Esophagus squamous epithelium (tissue), 5 donors: Measurements from ENCODE around the gene SNAP29. TPM values are rescaled to one million over a fixed set of nuclear protein-coding genes. Genes with fewer than 3 reads are reported as not detected.

Experiments
- DNase-seq: peaks from one replicate; lab custom pipeline; 2025; lab: John Stamatoyannopoulos, UW
- H3K27ac ChIP-seq, 4 donors: fragments of 200-600 bp; sonication (generic); one replicate each; pipeline ENCODE4 v1.5.1; 2016 to 2019; ENCODE audit warnings: mild to moderate bottlenecking in 1 of 4
- H3K27me3 ChIP-seq, 4 donors: fragments of 200-600 bp; sonication (generic); 1 replicate in 3 of 4; 2 replicates in 1 of 4; pipeline versions ENCODE4 v1.5.1 to v1.6.0; 2017 to 2021; ENCODE audit warnings: antibody characterized with exemption in 1 of 4
- H3K36me3 ChIP-seq, 3 donors: fragments of 200-600 bp; sonication (generic); one replicate each; pipeline ENCODE4 v1.5.1; 2016 to 2019
- H3K4me1 ChIP-seq, 3 donors: fragments of 200-600 bp; sonication (generic); one replicate each; pipeline ENCODE4 v1.5.1; 2017 to 2019
- H3K4me3 ChIP-seq, 4 donors: fragments of 200-600 bp; sonication (generic); 1 replicate in 3 of 4; 2 replicates in 1 of 4; pipeline ENCODE4 v1.5.1; 2016 to 2019; ENCODE audit warnings: mild to moderate bottlenecking in 2 of 4, moderate library complexity in 1 of 4
- H3K9me3 ChIP-seq, 3 donors: fragments of 200-600 bp; sonication (generic); one replicate each; pipeline ENCODE4 v1.5.1; 2016 to 2019
- POLR2A ChIP-seq, 4 donors: fragments of 450-650 bp; IDR thresholded peaks; one replicate each; pipeline ENCODE4 v1.6.1; 2017; ENCODE audit warnings: antibody characterized with exemption in 4 of 4, mild to moderate bottlenecking in 4 of 4, moderate library complexity in 3 of 4
- WGBS, 2 donors: methylation state at CpG; one replicate each; pipeline ENCODE4 v1.1.5; 2018; 5-methylcytosine and 5-hydroxymethylcytosine counted together
- intact Hi-C: fragments of 100-400 bp; cut with DNase I; formaldehyde crosslinking; loops from one replicate; pipeline ENCODE4 v1.15.0; 2022
- total RNA-seq, 4 donors: library from RNA; depleted of rRNA; stranded (reverse); fragments of >200 nt; gene quantifications; one replicate each; pipeline ENCODE4 v1.1.0, GENCODE V29; 2016
- TF ChIP-seq, protein P1 (sequence below), 6 experiments: fragments of 450-650 bp in 4 of 6; fragments of 200-600 bp in 2 of 6; sonication (generic) in 2 of 6; IDR thresholded peaks; one replicate each; pipeline ENCODE4 v1.5.1; 2016 to 2019; ENCODE audit warnings: antibody characterized with exemption in 6 of 6, mild to moderate bottlenecking in 4 of 6, moderate library complexity in 4 of 6
- donor health status: DM: yes; HTN: yes; CAD: no.

Gene SNAP29
- total RNA-seq, 4 donors from 2014 or later: 13.0 to 19.6 (median 17.1) TPM

DNA sequence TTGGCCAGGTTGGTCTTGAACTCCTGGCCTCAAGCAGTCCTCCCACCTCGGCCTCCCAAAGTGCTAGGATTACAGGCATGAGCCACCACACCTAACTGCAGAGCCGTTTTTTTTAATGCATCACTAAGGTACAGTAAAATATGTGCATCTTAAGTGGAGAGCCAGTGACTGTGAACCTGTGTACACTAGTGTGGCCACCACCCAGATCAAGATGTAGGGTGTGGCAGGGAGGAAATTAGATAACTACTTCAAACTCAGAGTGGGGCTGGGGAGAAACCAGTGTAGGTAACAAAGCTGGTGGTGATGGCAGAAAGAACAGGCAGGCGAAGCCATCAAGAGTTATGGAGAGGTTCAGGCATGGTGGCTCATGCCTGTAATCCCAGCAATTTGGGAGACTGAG, 14.4 kb downstream of the SNAP29 start:
- TF ChIP-seq, protein P1, sequence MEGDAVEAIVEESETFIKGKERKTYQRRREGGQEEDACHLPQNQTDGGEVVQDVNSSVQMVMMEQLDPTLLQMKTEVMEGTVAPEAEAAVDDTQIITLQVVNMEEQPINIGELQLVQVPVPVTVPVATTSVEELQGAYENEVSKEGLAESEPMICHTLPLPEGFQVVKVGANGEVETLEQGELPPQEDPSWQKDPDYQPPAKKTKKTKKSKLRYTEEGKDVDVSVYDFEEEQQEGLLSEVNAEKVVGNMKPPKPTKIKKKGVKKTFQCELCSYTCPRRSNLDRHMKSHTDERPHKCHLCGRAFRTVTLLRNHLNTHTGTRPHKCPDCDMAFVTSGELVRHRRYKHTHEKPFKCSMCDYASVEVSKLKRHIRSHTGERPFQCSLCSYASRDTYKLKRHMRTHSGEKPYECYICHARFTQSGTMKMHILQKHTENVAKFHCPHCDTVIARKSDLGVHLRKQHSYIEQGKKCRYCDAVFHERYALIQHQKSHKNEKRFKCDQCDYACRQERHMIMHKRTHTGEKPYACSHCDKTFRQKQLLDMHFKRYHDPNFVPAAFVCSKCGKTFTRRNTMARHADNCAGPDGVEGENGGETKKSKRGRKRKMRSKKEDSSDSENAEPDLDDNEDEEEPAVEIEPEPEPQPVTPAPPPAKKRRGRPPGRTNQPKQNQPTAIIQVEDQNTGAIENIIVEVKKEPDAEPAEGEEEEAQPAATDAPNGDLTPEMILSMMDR (IDR thresholded peaks at IDR 0.05): no peak
- no peak for TF ChIP-seq POLR2A (IDR thresholded peaks at IDR 0.05)
- no peak overlapping the region for H3K4me3 ChIP-seq
- H3K36me3 ChIP-seq: peaks cover 0 to 93% (median 9%) of the 10 kb centered on the region in 3 donors
- DNase-seq: no peak
- H3K27ac ChIP-seq: no peak overlapping the region
- H3K27me3 ChIP-seq: no peaks in the 10 kb centered on the region
- H3K9me3 ChIP-seq: no peaks in the 10 kb centered on the region
- intact Hi-C loops: no loop called here
- H3K4me1 ChIP-seq: peaks cover 0 to 8% (median 0%) of the 10 kb centered on the region in 3 donors
- WGBS, 2 donors: 89 to 95% methylated on average over 3 of the region's 3 CpGs

DNA sequence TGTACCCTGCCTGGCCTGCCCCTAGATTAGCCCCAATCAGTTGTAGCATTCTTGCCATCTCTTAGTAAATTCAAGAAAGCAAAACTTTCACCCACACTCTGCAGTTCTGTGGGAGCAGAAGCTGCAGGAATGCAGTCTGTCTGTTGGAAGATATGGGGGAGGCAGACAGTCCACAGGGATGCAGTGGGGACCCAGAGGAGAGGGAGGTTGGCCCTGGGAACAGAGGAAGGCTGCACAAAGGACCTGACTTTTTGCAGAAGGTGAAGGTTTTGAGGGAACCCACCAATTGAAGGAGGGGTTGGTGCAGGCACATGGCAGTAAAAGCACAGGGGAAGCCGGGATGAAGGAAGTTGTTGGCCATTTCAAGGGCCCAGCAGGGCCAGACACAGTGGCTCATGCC, 16.5 kb downstream of the SNAP29 start:
- TF ChIP-seq, protein P1 (IDR thresholded peaks at IDR 0.05): no peak
- no peak for TF ChIP-seq POLR2A (IDR thresholded peaks at IDR 0.05)
- WGBS, 2 donors: 67 to 88% methylated on average over 1 of the region's 1 CpG
- no peaks in the 10 kb centered on the region for H3K27me3 ChIP-seq
- no peaks in the 10 kb centered on the region for H3K9me3 ChIP-seq
- H3K27ac ChIP-seq: no peak overlapping the region
- no peaks in the 10 kb centered on the region for H3K4me1 ChIP-seq
- H3K4me3 ChIP-seq: no peak overlapping the region
- peaks cover 0 to 88% (median 9%) of the 10 kb centered on the region in 3 donors for H3K36me3 ChIP-seq
- DNase-seq: no peak
- intact Hi-C loops: no loop called here

DNA sequence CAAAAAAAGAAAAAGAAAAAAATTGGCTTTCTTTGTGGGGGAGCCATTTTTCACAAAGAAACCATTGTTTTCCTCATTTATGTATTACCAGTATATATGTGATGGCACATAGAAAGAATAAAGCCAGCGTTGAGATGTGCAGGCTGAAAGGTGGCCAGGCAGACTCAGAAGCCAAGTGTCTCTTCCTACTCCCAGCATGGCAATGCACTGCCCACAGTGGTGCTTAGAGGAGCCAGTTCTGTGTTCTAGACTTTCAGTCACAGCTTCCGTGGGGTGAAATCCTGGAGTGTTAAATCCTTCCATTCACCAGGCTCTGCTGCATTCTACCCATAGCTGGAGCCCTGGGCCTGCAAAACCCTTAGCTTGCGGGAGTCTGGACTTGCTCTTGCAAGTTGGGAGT, 18.9 kb downstream of the SNAP29 start:
- WGBS, 2 donors: 86 to 89% methylated on average over 2 to 3 of the region's 3 CpGs
- TF ChIP-seq POLR2A (IDR thresholded peaks at IDR 0.05): no peak
- TF ChIP-seq, protein P1 (IDR thresholded peaks at IDR 0.05): no peak
- intact Hi-C loops: no loop called here
- Histone ChIP-seq H3K27me3 (no peaks in the 10 kb centered on the region), H3K36me3 (peaks cover 0 to 88% (median 13%) of the 10 kb centered on the region in 3 donors), H3K27ac (no peak overlapping the region), H3K4me3 (no peak overlapping the region), H3K9me3 (no peaks in the 10 kb centered on the region), H3K4me1 (peaks cover 0 to 3% (median 0%) of the 10 kb centered on the region in 3 donors)
- no peak for DNase-seq

DNA sequence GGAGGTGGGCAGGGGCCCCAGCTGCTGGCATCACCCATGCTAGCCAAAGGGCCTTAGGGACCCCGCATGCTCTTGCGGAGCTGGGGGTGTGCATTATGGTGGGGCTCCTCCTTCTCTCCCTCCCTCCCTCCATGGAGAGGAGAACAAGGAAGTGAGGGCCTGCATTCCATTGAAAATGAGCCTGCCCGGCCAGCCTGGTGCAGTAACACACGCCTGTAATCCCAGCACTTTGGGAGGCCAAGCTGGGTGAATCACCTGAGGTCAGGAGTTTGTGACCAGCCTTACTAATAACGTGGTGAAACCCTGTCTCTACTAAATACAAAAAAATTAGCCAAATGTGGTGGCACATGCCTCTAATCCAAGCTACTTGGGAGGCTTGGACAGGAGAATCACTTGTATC, 22.4 kb downstream of the SNAP29 start:
- peaks cover 0 to 13% (median 7%) of the 10 kb centered on the region in 3 donors for H3K4me1 ChIP-seq
- H3K9me3 ChIP-seq: no peaks in the 10 kb centered on the region
- peaks cover 4 to 87% (median 6%) of the 10 kb centered on the region in 3 donors for H3K36me3 ChIP-seq
- DNase-seq: no peak
- TF ChIP-seq, protein P1 (IDR thresholded peaks at IDR 0.05): no peak
- no peak for TF ChIP-seq POLR2A (IDR thresholded peaks at IDR 0.05)
- H3K27me3 ChIP-seq: no peaks in the 10 kb centered on the region
- no peak overlapping the region for H3K27ac ChIP-seq
- 61 to 73% methylated on average over 3 to 5 of the region's 5 CpGs for WGBS, 2 donors
- H3K4me3 ChIP-seq: no peak overlapping the region
- intact Hi-C loops: no loop called here

DNA sequence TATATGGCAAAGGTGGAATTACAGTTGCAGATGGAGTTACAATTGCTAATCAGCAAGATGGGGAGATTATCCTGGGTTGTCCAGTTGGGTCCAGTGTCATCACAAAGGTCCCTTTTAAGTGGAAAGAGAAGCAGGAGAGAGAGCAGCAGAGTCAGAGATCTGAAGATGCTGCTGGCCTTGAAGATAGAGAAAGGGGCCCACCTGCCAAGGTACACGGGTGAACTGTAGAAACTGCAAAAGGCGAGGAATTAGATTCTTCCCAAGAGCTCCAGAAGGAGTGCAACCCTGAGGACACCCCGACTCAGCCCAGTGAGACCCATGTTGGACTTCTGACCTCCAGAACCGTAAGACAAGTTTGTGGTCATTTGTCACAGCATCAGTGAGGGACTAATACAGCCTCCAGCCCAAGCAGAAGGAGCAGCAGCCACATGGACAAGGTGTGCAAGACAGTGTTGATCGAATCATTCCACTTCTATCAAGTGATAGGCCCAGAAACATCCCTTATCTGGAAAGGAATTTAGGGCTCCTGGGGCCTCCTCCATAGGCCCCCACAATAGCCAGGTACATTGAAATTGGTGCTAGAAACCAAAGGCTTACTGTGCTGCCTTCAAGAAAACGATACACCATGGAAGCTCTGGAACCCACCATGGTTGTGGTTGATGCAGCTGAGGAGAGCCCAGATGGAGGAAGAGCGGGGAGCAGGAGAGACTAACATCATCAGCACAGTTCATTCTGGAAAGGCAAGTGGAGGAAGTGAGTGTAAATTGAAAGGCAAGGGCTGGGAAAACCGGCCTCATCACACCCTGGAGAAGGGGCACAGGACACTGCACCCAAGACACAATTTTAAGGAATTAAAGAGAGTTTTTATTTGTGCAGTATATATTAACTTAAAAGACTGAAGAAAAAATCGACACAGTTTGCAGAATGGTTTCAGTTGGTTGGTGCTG, 23.3 kb downstream of the SNAP29 start:
- no peak overlapping the region for H3K27ac ChIP-seq
- H3K36me3 ChIP-seq: peaks cover 5 to 87% (median 6%) of the 10 kb centered on the region in 3 donors
- intact Hi-C loops: no loop called here
- WGBS, 2 donors: 89 to 90% methylated on average over 9 of the region's 9 CpGs
- TF ChIP-seq, protein P1 (IDR thresholded peaks at IDR 0.05): no peak
- no peak for TF ChIP-seq POLR2A (IDR thresholded peaks at IDR 0.05)
- no peak for DNase-seq
- no peaks in the 10 kb centered on the region for H3K27me3 ChIP-seq
- no peak overlapping the region for H3K4me3 ChIP-seq
- H3K9me3 ChIP-seq: no peaks in the 10 kb centered on the region
- peaks cover 0 to 13% (median 7%) of the 10 kb centered on the region in 3 donors for H3K4me1 ChIP-seq
